ENCODE data around the gene CDC42BPG.

CDC42BPG gene

GRCh38 chr11:64844330-64845128, at the start of gene CDC42BPG:
CDC42BPG (minus strand) TSS chr11:64844653; CDS start chr11:64844569, 84 bp downstream.
- DNase-seq: peak; percentile 10

- DNase-seq: no peak
Measured at GRCh38 chr11:64893194-64894069, 49.0 kb upstream of the CDC42BPG start.

GRCh38 chr11:64892838-64893193, 48.4 kb upstream of the CDC42BPG start:
- DNase-seq: no peak

GRCh38 chr11:64892411-64892831, 48.0 kb upstream of the CDC42BPG start:
- DNase-seq: no peak

- DNase-seq: no peak
Measured at GRCh38 chr11:64891880-64892279, 47.4 kb upstream of the CDC42BPG start.

- no peak for DNase-seq
Measured at GRCh38 chr11:64891215-64891848, 46.9 kb upstream of the CDC42BPG start.

GRCh38 chr11:64890522-64890939, 46.1 kb upstream of the CDC42BPG start:
- DNase-seq: peak; percentile 43

- no peak for DNase-seq
Measured at GRCh38 chr11:64888729-64889511, 44.5 kb upstream of the CDC42BPG start.

- no peak for DNase-seq
Measured at GRCh38 chr11:64888406-64888728, 43.9 kb upstream of the CDC42BPG start.

- DNase-seq: peak; percentile 15
Measured at GRCh38 chr11:64887757-64888405, 43.4 kb upstream of the CDC42BPG start.

GRCh38 chr11:64887234-64887756, 42.8 kb upstream of the CDC42BPG start:
- DNase-seq: no peak

GRCh38 chr11:64885367-64886286, 41.2 kb upstream of the CDC42BPG start:
- DNase-seq: peak; percentile 6

GRCh38 chr11:64884019-64884418, 39.6 kb upstream of the CDC42BPG start:
- no peak for DNase-seq

GRCh38 chr11:64883575-64883974, 39.1 kb upstream of the CDC42BPG start:
- no peak for DNase-seq

- DNase-seq: no peak
Measured at GRCh38 chr11:64882243-64882642, 37.8 kb upstream of the CDC42BPG start.

- DNase-seq: no peak
Measured at GRCh38 chr11:64881476-64881875, 37.0 kb upstream of the CDC42BPG start.

GRCh38 chr11:64880240-64881001, 36.0 kb upstream of the CDC42BPG start:
- no peak for DNase-seq

- no peak for DNase-seq
Measured at GRCh38 chr11:64879244-64879900, 34.9 kb upstream of the CDC42BPG start.

GRCh38 chr11:64878494-64879243, 34.2 kb upstream of the CDC42BPG start, which contains the start of gene EHD1:
EHD1 (minus strand) TSS chr11:64878621; CDS start chr11:64878464, 157 bp downstream.
- peak; percentile 94 for DNase-seq
